Astrocyte of the cerebellum (primary cell): ENCODE data around the gene EBF4.
"Not testable (repeated sequence)": the region's sequence is repeated elsewhere in the genome, so short reads cannot be mapped to it uniquely, and the experiment has no call there.

Source experiments
- DNase-seq: peaks from one replicate; pipeline ENCODE4 v3.0.0-alpha.2; 2011; ENCODE audit warnings: low read depth
- H3K4me3 ChIP-seq: 2 replicates; pipeline ENCODE4 v1.5.1; 2011; ENCODE audit warnings: mild to moderate bottlenecking, low read depth, low read length, moderate library complexity
- CTCF ChIP-seq: IDR thresholded peaks from 2 replicates; pipeline ENCODE4 v1.5.1; 2012; ENCODE audit warnings: low read length, low read depth, moderate library complexity, mild to moderate bottlenecking; ENCODE audit errors: missing control alignments
- in situ Hi-C: cut with HindIII; loops from 2 replicates; pipeline ENCODE4 v1.10.0; 2017; ENCODE audit warnings: low sequenced_read_pairs

The EBF4 gene

DNA sequence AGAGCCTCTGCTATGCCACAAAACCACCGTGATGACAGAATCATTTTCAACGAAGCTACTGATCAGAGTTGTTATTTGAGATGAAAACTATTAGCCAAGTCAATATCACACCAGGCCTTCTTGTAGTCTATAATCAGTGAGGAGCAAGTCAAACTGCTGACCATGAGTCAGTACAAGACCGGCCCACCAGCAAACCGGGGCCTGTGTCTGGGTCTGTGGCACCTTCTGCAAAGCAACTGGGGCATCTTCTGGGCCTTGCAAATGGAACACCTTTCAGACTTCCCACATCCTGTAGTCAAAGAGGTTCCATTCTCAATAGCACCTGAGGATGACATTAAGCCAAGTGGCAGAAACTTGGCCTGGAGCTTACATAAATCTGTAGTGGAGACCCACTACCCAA lies 69.3 kb downstream of the EBF4 start:
- no peak for DNase-seq
- H3K4me3 ChIP-seq: no peak overlapping the region
- TF ChIP-seq CTCF: no peak
- in situ Hi-C loops: no loop called here

GRCh38 chr20:2762578-2763131 lies 70.1 kb downstream of the EBF4 start:
- in situ Hi-C loops: no loop called here
- H3K4me3 ChIP-seq: no peak overlapping the region
- TF ChIP-seq CTCF: no peak
- no peak for DNase-seq

DNA sequence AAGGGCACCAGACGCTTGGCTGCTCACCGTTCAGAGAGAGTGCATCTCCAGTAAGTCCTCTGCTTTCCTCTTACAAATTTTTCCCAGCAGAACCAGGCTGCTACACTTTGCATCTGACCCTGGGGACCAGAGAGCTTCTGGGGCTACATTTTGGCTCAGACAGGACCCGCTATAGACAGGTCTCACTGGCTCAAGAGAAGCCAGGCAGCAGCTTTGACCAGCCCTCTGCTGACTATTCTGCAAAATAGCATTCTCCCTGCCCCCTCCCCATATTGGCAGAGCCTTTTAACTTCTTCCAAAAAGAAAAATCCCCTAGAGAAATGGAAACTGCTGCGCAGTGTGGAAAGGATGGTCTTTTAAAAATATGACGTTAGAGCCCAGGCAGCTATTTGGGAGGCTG lies 70.6 kb downstream of the EBF4 start:
- no peak for DNase-seq
- TF ChIP-seq CTCF: no peak
- no peak overlapping the region for H3K4me3 ChIP-seq
- in situ Hi-C loops: no loop called here

DNA sequence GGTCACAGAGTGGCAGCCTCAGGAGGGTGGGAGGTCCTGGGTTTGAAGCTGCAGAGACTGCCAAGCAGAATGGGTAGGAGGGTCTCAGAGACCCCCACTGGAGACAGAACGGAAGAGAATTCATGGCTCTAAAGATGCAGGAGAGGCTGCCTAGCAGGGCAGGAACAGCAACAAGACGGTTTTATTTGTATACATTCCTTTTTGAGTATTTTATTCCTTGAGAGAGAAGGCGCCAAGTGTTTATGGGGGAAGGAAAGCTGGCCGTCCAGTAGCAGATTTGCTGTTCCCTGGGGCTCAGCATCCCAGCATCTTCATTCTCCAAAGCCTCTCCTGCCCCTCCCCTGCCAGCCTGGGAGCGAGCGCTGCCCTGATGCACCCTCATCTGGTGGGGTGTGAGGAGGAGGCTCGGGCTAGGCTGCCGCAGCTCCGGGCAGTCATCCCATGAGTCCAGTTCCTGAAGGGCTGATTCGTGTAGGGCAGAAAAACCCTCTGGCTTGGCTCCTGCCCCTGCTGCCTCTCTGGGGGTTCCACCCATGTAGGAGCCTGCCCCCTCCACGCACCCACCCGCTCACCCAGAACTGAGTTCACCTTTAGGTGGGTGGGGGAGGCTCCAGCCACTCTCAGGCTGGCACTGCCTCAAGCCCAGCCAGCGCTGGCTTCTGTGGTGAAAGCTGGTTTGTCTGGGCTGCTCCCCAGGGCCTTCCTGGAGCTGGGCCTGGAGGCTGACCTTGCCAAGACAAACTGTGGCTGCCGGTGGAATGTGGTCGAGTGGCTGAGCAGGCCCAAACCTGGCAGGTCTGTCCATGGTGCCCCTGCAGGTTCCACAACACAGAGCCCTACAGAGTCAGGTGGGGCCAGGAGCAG lies 75.4 kb downstream of the EBF4 start:
- no peak overlapping the region for H3K4me3 ChIP-seq
- in situ Hi-C loops: no loop called here
- TF ChIP-seq CTCF: no peak
- DNase-seq: peak; percentile 66

GRCh38 chr20:2768632-2769015 lies 76.0 kb downstream of the EBF4 start:
- H3K4me3 ChIP-seq: no peak overlapping the region
- no peak for TF ChIP-seq CTCF
- DNase-seq: no peak
- in situ Hi-C loops: no loop called here

- DNase-seq, in situ Hi-C loops, H3K4me3 ChIP-seq: not testable (repeated sequence)
Observed at GRCh38 chr20:2770091-2770490, 77.5 kb downstream of the EBF4 start.

DNA sequence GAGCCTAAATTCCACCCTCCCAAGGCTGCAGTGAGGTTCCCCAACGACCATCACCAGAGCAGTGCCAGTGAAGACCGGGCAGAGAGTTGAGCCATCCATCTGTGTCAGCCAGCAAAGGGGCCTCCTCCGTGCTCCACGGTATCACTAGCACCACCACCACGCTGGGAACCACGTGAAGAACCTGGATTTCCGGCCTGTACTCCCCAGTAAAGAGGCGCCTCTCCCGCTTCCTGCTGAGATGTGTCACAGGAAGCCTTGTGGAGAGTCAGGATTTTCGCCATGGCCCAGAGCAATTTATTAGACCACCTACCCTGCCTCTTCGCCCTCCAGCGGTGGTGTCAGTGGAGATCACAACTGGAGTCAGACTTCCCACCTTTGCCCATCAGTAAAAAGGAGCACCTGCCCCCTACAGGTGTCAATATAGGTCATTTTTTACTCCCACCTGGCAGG lies 79.1 kb downstream of the EBF4 start:
- in situ Hi-C loops: no loop called here
- TF ChIP-seq CTCF: no peak
- H3K4me3 ChIP-seq: no peak overlapping the region
- DNase-seq: no peak
